ENCODE measurements around the gene DNAH6.

DNAH6 gene

GRCh38 chr2:84629550-84629949 is 113.3 kb downstream of the DNAH6 start:
- DNase-seq (ENCODE audit: low spot score), result no peak

- DNase-seq (ENCODE audit: low spot score), result peak; percentile 66
Observed at GRCh38 chr2:84631047-84631446, 114.7 kb downstream of the DNAH6 start.

DNA sequence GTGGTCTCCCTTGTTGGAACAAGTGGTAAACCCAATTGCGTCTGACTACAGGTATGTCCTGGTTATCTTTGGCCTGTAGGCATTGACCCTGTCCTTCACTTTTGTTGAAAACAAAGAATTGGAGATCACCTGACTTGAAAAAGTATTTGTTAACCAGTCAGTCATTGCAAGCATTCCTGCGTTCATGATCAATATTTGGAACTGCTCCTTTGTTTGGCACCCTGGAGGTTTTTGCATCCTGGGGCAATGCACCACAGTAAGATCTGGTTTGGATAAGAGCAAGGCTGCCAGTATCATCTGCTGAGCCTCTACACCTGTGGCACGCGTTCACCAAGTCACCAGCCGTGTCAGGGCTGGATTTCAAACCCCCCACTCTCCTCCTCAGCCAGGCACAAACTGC is 115.7 kb downstream of the DNAH6 start:
- no peak for DNase-seq (ENCODE audit: low spot score)

DNA sequence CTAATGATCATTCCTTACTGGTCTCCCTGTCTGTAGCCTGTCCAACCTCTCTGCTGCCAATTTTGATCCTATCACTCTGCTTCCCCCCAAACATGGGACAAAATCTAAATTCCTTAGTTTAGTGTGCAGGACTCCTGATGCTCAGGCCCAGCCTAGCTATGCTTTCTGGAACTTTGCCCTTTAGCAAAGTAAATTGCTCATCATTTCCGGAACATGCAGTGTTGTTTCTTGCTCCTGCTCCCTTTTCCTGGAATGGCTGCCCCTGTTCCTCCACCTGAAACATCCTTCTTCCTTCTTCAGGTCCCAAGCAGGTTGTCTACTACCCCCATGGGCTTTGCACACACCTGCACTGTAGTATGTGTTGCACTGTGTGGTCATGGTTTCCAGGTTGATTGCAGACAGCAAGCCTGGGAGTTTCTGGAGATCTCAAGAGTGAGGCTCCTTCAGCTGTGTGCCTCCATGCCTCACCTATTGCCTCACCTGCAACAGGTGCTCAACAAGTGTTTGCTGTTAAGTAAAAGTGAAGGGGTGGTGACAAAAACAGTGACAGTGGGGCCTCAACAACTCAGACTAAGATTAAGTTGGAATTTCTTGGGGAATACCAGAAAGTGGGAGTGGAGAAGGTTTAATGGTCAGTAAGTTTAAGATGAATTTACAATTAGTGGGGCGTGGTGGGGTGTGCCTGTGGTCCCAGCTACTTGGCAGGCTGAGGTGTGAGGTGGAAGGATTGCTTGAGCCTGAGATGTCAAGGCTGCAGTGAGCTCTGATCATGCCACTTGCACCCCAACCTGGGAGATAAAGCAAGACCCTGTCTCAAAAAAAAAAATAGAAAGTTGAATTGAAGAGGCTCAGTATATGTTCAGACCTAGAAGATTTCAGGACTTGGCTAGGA is 120.0 kb downstream of the DNAH6 start:
- DNase-seq (ENCODE audit: low spot score), result no peak

DNA sequence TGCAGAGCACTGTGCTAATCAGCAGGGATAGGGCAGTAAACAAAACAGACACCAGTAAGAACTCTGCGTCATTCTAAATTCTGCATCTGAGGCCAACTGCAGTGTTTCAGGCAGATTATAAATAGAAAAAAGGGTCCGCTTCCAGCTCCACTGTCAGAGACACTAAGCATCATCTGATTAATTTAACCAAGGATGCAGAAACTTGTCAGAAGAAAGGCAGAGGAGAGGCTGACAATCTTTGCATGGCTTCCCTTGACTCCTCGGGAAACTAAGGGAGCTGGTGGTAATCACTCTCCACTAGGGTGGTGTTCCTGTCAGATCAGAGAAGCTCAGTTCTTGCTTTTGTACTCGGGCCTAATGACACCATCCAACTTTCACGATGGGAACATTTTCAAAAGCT is 123.5 kb downstream of the DNAH6 start:
- DNase-seq (ENCODE audit: low spot score), result no peak

- DNase-seq (ENCODE audit: low spot score), result no peak
Observed at GRCh38 chr2:84640411-84640810, 124.1 kb downstream of the DNAH6 start.

DNA sequence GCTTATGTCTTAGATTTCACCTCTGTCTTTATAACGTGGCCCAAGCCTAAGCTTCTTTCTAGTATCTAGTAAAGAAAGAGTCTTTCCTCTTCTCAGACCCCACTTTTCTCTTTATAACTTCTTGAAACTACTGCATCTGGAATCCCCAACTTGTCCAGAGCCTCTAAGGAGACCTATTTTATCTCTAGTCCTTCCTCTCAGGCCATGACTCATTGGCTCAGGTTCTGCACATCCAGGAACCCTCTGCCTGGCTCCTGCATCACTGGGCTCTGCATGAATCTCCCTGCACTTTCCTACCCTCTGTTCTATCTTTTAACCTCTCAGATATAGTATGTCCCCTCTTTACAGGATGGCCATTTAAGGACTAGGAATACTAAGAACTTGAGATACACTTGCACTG is 124.7 kb downstream of the DNAH6 start:
- no peak for DNase-seq (ENCODE audit: low spot score)

GRCh38 chr2:84643991-84644390 is 127.7 kb downstream of the DNAH6 start:
- DNase-seq (ENCODE audit: low spot score), result no peak

- no peak for DNase-seq (ENCODE audit: low spot score)
Observed at GRCh38 chr2:84646514-84646913, 130.2 kb downstream of the DNAH6 start.

DNA sequence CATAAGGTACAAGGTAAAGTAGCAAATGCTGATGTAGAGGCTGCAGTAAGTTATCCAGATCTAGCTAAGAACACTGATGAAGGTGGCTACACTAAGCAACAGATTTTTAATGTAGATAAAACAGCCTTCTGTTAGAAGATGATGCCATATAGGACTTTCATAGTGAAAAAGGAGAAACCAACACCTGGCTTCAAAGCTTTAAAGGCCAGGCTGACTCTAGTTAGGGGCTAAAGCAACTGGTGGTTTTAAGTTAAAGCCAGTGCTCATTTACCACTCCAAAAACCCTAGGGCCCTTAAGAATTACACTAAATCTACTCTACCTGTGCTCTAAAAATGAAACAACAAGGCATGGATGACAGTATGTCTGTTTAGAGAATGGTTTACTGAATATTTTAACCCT is 131.0 kb downstream of the DNAH6 start:
- DNase-seq (ENCODE audit: low spot score), result no peak

DNA sequence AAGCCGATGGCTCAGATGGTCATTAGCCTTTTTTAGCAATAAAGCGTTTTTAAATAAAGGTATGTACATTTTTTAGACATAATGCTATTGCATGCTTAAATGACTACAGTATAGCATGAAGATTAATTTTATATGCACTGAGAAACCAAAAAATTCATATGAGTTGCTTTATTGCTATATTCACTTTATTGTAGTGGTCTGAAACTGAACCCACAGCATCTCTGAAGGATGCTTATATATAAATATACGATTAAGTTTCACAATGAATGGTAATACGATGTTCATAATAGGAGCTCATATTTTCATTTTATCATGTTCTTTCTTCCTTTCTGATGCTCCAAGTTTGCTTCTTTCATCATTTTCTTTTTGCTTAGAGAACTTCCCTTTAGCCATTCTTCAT is 132.8 kb downstream of the DNAH6 start:
- no peak for DNase-seq (ENCODE audit: low spot score)

- no peak for DNase-seq (ENCODE audit: low spot score)
Observed at GRCh38 chr2:84649487-84650142, 133.3 kb downstream of the DNAH6 start.

- no peak for DNase-seq (ENCODE audit: low spot score)
Observed at GRCh38 chr2:84652431-84652830, 136.1 kb downstream of the DNAH6 start.

DNA sequence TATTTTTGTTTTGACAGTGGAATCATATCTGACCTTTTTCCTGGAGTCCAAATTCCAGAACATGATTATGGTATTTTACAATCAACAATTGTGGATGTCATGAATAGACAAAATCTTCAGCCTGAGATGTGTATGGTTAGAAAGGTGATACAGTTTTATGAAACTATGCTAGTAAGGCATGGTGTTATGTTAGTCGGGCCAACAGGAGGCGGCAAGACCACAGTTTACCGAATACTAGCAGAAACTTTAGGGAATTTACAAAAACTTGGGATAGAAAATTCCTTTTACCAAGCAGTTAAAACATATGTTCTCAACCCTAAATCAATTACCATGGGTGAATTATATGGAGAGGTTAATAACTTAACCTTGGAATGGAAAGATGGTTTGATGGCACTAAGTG is 137.0 kb downstream of the DNAH6 start:
- no peak for DNase-seq (ENCODE audit: low spot score)

DNA sequence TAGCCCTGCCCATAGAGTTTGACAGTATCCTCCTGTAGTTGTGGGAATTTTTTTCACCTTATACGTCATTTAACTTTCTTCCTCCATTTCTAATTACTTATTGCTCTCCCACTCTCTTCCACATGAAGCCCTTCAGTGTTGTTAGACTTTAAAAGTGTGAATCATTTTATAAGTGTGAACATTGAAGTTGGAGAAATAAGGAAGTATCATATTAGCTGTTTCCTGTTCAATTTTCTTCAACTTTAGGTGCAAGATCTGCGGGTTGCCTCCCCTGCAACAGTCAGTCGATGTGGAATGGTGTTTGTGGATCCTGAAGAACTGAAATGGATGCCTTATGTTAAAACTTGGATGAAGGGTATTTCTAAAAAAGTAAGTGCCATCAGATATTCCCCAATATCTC is 138.1 kb downstream of the DNAH6 start:
- DNase-seq (ENCODE audit: low spot score), result no peak

DNA sequence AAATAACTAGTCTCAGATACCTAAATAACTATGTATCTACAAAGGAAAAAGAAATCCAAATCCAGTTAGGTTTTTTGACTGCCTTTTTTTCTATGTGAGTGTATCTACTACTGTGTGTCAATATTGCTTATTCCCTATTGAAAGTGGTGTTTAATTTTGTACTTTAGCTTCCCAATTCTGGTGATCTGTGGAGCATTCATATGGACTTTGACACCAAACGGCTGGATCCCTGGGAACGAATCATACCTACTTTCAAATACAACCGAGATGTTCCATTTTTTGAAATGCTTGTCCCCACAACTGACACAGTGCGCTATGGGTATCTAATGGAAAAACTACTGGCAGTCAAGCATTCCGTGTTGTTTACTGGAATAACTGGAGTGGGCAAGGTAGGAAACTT is 152.8 kb downstream of the DNAH6 start:
- no peak for DNase-seq (ENCODE audit: low spot score)

GRCh38 chr2:84674099-84674498 is 157.8 kb downstream of the DNAH6 start:
- DNase-seq (ENCODE audit: low spot score), result no peak

DNA sequence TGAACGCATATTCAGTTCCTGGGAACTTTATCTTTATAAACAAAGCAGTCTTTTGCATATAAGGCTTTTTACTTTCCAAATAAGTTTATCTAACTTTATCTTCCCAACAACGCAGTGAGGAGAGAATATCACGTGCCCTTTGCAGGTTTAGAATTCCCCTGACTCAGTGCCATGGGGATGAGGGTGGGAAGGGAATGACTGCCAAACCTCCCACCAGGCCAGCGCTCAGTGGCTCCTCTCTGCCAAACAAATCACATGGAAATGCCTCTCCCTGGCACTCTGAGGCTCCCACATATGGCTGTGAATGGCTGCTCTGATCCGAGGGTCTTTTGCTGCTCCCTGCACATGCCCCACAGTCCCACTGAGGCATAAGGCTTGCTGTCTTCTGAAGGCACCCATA is 158.3 kb downstream of the DNAH6 start:
- DNase-seq (ENCODE audit: low spot score), result no peak

- DNase-seq (ENCODE audit: low spot score), result peak; percentile 54
Observed at GRCh38 chr2:84676295-84676694, 160.0 kb downstream of the DNAH6 start.

DNA sequence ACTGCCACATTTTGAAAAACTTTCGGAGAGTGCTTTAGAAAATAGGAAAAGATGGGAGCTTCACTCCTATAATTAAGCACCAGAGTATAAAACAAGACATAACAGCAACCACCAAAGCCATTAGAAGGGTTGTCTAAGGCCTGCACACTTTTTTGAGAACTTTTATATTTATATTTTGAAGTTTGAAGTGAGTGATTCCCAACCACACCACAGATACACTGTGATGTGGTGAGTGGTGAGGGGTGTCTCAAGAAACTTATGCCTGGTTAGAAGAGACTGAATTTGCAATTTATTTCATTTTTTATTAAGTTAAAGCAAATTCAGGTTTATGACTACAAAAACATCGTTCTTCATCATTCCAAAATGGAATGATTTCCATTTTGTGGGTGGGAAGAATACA is 161.9 kb downstream of the DNAH6 start:
- no peak for DNase-seq (ENCODE audit: low spot score)

- DNase-seq (ENCODE audit: low spot score), result no peak
Observed at GRCh38 chr2:84686783-84687476, 170.6 kb downstream of the DNAH6 start.

- no peak for DNase-seq (ENCODE audit: low spot score)
Observed at GRCh38 chr2:84687498-84688149, 171.3 kb downstream of the DNAH6 start.

GRCh38 chr2:84690225-84690624 is 173.9 kb downstream of the DNAH6 start:
- DNase-seq (ENCODE audit: low spot score), result no peak

All from AG08395 (cell line).